H1 (cell line): ENCODE data around the gene TRDN. TPM values are rescaled to one million over a fixed set of nuclear protein-coding genes. Genes with fewer than 3 reads are reported as not detected.

Experiments used
- RAD21 ChIP-seq, 2 experiments: IDR thresholded peaks in 1 of 2; conservative IDR thresholded peaks in 1 of 2; 2 replicates each; pipeline ENCODE4 v1.6.1; 2011; ENCODE audit warnings: low read depth in 2 of 2, low read length in 2 of 2, improper control_type of control experiment in 1 of 2, inconsistent platforms in 1 of 2, mild to moderate bottlenecking in 1 of 2, moderate library complexity in 1 of 2
- polyA plus RNA-seq, 7 experiments: library from polyadenylated mRNA; depleted of rRNA in 3 of 7; stranded (reverse) in 5 of 7; unstranded in 2 of 7; fragments of >200 nt in 5 of 7; fragments of 200-250 nt in 2 of 7; gene quantifications; 1 replicate in 5 of 7; 2 replicates in 1 of 7; 4 replicates in 1 of 7; pipeline versions ENCODE4 v1.2.1 to v1.2.3, GENCODE V29; 2011 to 2013; ENCODE audit warnings: missing spikeins in 2 of 7, mixed read lengths in 2 of 7
- total RNA-seq: library from RNA; stranded (reverse); fragmentation: NEBNext Ultra II Directional; extraction: Animal tissue kit (Norgen Biotek cat#: 25700); gene quantifications from 2 replicates; pipeline ENCODE4 v1.2.1, GENCODE V29; 2021

The TRDN gene
- total and polyA plus RNA-seq, 2 of the 8 experiments (the other 6 are each of a cell fraction or from before 2014, with no cell fraction given) = 1.6 to 41.6 TPM

- no peak for TF ChIP-seq RAD21 (IDR thresholded peaks at IDR 0.05 in 1 of 2, conservative IDR thresholded peaks at IDR 0.05 in 1 of 2; ENCODE audit: low read depth in 2 of 2, low read length in 2 of 2)
Measured at GRCh38 chr6:123648723-123649122, 12.0 kb upstream of the TRDN start (continued).
